ENCODE data around the gene GORASP2. TPM values are rescaled to one million over a fixed set of nuclear protein-coding genes. Genes with fewer than 3 reads are reported as not detected.

The GORASP2 gene
- polyA plus RNA-seq, 3 donors, result 34.5 to 51.2 (median 46.5) TPM

DNA sequence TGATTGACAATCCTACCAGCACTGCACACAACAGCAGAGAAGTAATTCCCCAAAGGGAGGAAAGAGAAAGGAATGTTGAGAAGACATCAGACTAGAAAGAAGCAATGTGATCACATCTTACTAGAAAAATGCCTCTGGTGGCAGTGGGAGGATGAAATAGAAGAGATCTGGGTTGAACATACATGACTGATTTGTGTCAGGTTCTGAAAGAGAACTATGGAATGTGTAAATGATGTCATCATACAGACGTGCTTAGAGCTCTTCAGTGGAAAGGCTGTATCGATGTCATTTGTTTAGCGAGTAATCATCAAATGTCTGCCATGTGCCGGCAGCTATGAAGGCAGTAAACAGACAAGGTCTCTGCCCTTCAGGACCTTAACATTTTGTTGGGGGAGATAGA is 24.9 kb downstream of the GORASP2 start:
- TF ChIP-seq, protein P1, sequence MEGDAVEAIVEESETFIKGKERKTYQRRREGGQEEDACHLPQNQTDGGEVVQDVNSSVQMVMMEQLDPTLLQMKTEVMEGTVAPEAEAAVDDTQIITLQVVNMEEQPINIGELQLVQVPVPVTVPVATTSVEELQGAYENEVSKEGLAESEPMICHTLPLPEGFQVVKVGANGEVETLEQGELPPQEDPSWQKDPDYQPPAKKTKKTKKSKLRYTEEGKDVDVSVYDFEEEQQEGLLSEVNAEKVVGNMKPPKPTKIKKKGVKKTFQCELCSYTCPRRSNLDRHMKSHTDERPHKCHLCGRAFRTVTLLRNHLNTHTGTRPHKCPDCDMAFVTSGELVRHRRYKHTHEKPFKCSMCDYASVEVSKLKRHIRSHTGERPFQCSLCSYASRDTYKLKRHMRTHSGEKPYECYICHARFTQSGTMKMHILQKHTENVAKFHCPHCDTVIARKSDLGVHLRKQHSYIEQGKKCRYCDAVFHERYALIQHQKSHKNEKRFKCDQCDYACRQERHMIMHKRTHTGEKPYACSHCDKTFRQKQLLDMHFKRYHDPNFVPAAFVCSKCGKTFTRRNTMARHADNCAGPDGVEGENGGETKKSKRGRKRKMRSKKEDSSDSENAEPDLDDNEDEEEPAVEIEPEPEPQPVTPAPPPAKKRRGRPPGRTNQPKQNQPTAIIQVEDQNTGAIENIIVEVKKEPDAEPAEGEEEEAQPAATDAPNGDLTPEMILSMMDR (IDR thresholded peaks at IDR 0.05), result no peak
- Mint-ChIP-seq H3K4me1 (peaks cover 17% of the 10 kb centered on the region), H3K27ac (no peak overlapping the region), H3K27me3 (ENCODE audit: low read depth in 3 of 3) (peaks cover 0 to 2% (median 0%) of the 10 kb centered on the region in 3 donors), H3K36me3 (peaks cover 68 to 79% of the 10 kb centered on the region in 2 donors), H3K9me3 (no peaks in the 10 kb centered on the region), H3K4me3 (no peak overlapping the region)
- Histone ChIP-seq H3K9ac (ENCODE audit: insufficient read depth, low read length, poor library complexity, severe bottlenecking) (no peak overlapping the region), H3K4me2 (replicated peaks; ENCODE audit: extremely low read depth, low read length, poor library complexity, severe bottlenecking) (no peak overlapping the region), H3K27me3 (ENCODE audit: control insufficient read depth in 2 of 2, insufficient read depth in 2 of 2, low read length in 2 of 2) (no peaks in the 10 kb centered on the region), H2AFZ (ENCODE audit: insufficient read depth, low read depth, low read length, poor library complexity, severe bottlenecking) (no peak overlapping the region), H3K27ac (ENCODE audit: low read depth in 1 of 2, low read length in 2 of 2) (peak overlapping the region in 1 of 2 donors; percentile 24), H3K79me2 (ENCODE audit: insufficient read depth, low read length) (peaks cover 7% of the 10 kb centered on the region), H3K9me3 (replicated peaks in 1 of 2; ENCODE audit: control insufficient read depth in 1 of 2, insufficient read depth in 1 of 2, low read length in 2 of 2) (no peaks in the 10 kb centered on the region), H3K4me1 (ENCODE audit: control insufficient read depth in 1 of 2, insufficient read depth in 2 of 2, low read length in 2 of 2) (peaks cover 14 to 17% of the 10 kb centered on the region in 2 donors), H4K20me1 (ENCODE audit: insufficient read depth, low read length) (no peaks in the 10 kb centered on the region), H3K36me3 (replicated peaks in 1 of 2; ENCODE audit: control insufficient read depth in 1 of 2, insufficient read depth in 2 of 2, low read length in 2 of 2) (peaks cover 68 to 83% of the 10 kb centered on the region in 2 donors), H3K4me3 (replicated peaks in 1 of 3; ENCODE audit: low read depth in 2 of 3, low read length in 3 of 3) (no peak overlapping the region)
- intact Hi-C loops (cut with micrococcal nuclease), result no loop called here
- no peak for DNase-seq
- 83% methylated on average over 4 of the region's 4 CpGs for WGBS (ENCODE audit: insufficient coverage)

DNA sequence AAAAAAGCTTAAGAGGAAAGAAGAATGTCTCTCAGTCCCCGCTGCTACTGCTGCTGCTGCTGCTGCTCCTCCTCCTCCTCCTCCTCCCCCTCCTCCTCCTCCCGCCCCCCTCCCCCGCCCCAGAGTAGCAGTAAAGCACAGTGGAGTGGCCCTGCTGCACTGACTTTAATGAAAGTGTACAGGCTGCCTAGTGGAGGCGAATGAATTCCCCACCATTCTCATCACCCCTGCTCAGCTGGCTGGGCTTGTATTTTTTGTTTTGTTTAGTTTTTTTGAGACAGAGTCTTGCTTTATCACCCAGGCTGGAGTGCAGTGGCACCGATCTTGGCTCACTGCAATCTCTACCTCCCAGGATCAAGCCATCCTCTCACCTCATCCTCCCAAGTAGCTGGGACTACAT is 34.3 kb downstream of the GORASP2 start:
- Histone ChIP-seq H3K27me3 (ENCODE audit: control insufficient read depth in 2 of 2, insufficient read depth in 2 of 2, low read length in 2 of 2) (no peaks in the 10 kb centered on the region), H3K9ac (ENCODE audit: insufficient read depth, low read length, poor library complexity, severe bottlenecking) (no peak overlapping the region), H3K79me2 (ENCODE audit: insufficient read depth, low read length) (no peaks in the 10 kb centered on the region), H3K9me3 (replicated peaks in 1 of 2; ENCODE audit: control insufficient read depth in 1 of 2, insufficient read depth in 1 of 2, low read length in 2 of 2) (no peaks in the 10 kb centered on the region), H3K4me3 (replicated peaks in 1 of 3; ENCODE audit: low read depth in 2 of 3, low read length in 3 of 3) (no peak overlapping the region), H3K4me1 (ENCODE audit: control insufficient read depth in 1 of 2, insufficient read depth in 2 of 2, low read length in 2 of 2) (no peaks in the 10 kb centered on the region), H3K36me3 (replicated peaks in 1 of 2; ENCODE audit: control insufficient read depth in 1 of 2, insufficient read depth in 2 of 2, low read length in 2 of 2) (peaks cover 81 to 95% of the 10 kb centered on the region in 2 donors), H3K27ac (ENCODE audit: low read depth in 1 of 2, low read length in 2 of 2) (no peak overlapping the region), H3K4me2 (replicated peaks; ENCODE audit: extremely low read depth, low read length, poor library complexity, severe bottlenecking) (no peak overlapping the region), H4K20me1 (ENCODE audit: insufficient read depth, low read length) (no peaks in the 10 kb centered on the region), H2AFZ (ENCODE audit: insufficient read depth, low read depth, low read length, poor library complexity, severe bottlenecking) (no peak overlapping the region)
- Mint-ChIP-seq H3K4me3 (no peak overlapping the region), H3K4me1 (no peaks in the 10 kb centered on the region), H3K27me3 (ENCODE audit: low read depth in 3 of 3) (peaks cover 0 to 2% (median 0%) of the 10 kb centered on the region in 3 donors), H3K36me3 (peaks cover 75 to 90% of the 10 kb centered on the region in 2 donors), H3K9me3 (no peaks in the 10 kb centered on the region), H3K27ac (peak overlapping the region in 3 of 7 donors; percentile 30 to 63 (median 37))
- intact Hi-C loops (cut with micrococcal nuclease), result no loop called here
- TF ChIP-seq, protein P1 (IDR thresholded peaks at IDR 0.05), result no peak
- no peak for DNase-seq
- WGBS (ENCODE audit: insufficient coverage), result no CpG with 5 or more reads among the region's 5 CpGs

Measured in CD14-positive monocyte (primary cell).